ENCODE results near the gene PTPRN2. TPM values are rescaled to one million over a fixed set of nuclear protein-coding genes. Genes with fewer than 3 reads are reported as not detected.
"Not testable (repeated sequence)": the region's sequence is repeated elsewhere in the genome, so short reads cannot be mapped to it uniquely, and the experiment has no call there.

Gene PTPRN2
- total and polyA plus RNA-seq, 4 experiments from 2014 or later = 1.7 to 2.6 (median 1.9) TPM

- Histone ChIP-seq H3K27ac (ENCODE audit: low read depth, low read length) (no peak overlapping the region), H3K4me3 (ENCODE audit: low read length in 2 of 2) (no peak overlapping the region), H3K4me1 (ENCODE audit: insufficient read depth, low read length) (no peaks in the 10 kb centered on the region), H3K36me3 (ENCODE audit: insufficient read depth, low read length) (no peaks in the 10 kb centered on the region), H3K27me3 (ENCODE audit: insufficient read depth, low read length) (no peaks in the 10 kb centered on the region), H3K9me3 (ENCODE audit: control insufficient read depth in 1 of 2, low read length in 2 of 2) (no peaks in the 10 kb centered on the region)
- no peak overlapping the region for H3K4me3 Mint-ChIP-seq
- no peak for DNase-seq
- CTCF ChIA-PET (ENCODE audit: partially characterized antibody) = no interaction called here
- peaks cover 0 to 4% of the 10 kb centered on the region in 2 donors for H3K27me3 Mint-ChIP-seq
- H3K27ac Mint-ChIP-seq = no peak overlapping the region
- peaks cover 0 to 2% (median 0%) of the 10 kb centered on the region in 4 donors for H3K4me1 Mint-ChIP-seq
- H3K9me3 Mint-ChIP-seq = peaks cover 0 to 3% (median 0%) of the 10 kb centered on the region in 8 donors
- POLR2A ChIA-PET (ENCODE audit: partially characterized antibody) = no interaction called here
- no peaks in the 10 kb centered on the region for H3K36me3 Mint-ChIP-seq
- intact Hi-C loops (cut with micrococcal nuclease) = no loop called here
Measured at GRCh38 chr7:157896774-157897555, 690.7 kb downstream of the PTPRN2 start.

- H3K36me3 ChIP-seq (ENCODE audit: insufficient read depth, low read length); H3K27ac ChIP-seq (ENCODE audit: low read depth, low read length); H3K4me1 Mint-ChIP-seq; POLR2A ChIA-PET (ENCODE audit: partially characterized antibody); CTCF ChIA-PET (ENCODE audit: partially characterized antibody); H3K4me3 ChIP-seq (ENCODE audit: low read length in 2 of 2); H3K9me3 Mint-ChIP-seq; H3K4me1 ChIP-seq (ENCODE audit: insufficient read depth, low read length); DNase-seq; intact Hi-C loops (cut with micrococcal nuclease); H3K27ac Mint-ChIP-seq; H3K36me3 Mint-ChIP-seq; H3K27me3 Mint-ChIP-seq; H3K9me3 ChIP-seq (ENCODE audit: control insufficient read depth in 1 of 2, low read length in 2 of 2); H3K4me3 Mint-ChIP-seq; H3K27me3 ChIP-seq (ENCODE audit: insufficient read depth, low read length): not testable (repeated sequence)
Measured at GRCh38 chr7:157896376-157896675, 691.3 kb downstream of the PTPRN2 start.

DNA sequence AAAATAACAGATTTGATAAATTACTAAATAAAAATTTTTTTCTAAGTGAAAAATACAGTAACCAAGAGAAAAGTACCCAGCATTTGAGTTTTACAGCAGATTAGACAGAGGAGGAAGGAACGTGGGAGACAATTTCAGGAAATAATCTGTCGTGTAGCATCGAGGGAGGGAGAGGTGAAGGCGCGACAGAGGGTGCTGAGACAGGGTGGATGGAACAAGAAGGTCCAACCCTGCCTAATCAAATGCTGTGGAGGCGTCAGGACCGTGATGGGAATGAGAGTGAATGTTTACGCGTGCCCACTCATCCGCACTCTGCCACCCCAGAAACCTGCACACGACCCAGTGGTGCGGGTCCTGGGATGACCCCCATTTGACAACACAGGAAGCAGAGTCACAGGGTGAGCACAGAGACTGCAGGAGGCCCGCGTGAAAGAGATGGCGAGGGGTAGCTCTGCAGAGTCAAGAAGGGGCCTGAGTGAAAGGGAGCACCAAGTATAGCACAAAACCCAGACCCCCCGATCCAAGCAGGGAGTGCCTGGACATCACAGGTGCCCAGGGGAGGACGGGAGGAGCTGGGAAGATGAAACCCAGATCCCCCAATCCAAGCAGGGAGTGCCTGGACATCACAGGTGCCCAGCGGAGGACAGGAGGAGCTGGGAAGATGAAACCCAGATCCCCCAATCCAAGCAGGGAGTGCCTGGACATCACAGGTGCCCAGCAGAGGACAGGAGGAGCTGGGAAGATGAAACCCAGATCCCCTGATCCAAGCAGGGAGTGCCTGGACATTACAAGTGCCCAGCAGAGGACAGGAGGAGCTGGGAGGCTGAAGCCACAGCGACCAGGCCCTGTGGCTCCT lies 691.9 kb downstream of the PTPRN2 start:
- Mint-ChIP-seq H3K36me3 (no peaks in the 10 kb centered on the region), H3K27ac (no peak overlapping the region)
- POLR2A ChIA-PET (ENCODE audit: partially characterized antibody) = no interaction called here

GRCh38 chr7:157895098-157895497 lies 692.5 kb downstream of the PTPRN2 start:
- DNase-seq; H3K27me3 ChIP-seq (ENCODE audit: insufficient read depth, low read length); H3K9me3 Mint-ChIP-seq; H3K9me3 ChIP-seq (ENCODE audit: control insufficient read depth in 1 of 2, low read length in 2 of 2); H3K27me3 Mint-ChIP-seq; CTCF ChIA-PET (ENCODE audit: partially characterized antibody); H3K36me3 Mint-ChIP-seq; POLR2A ChIA-PET (ENCODE audit: partially characterized antibody); H3K27ac ChIP-seq (ENCODE audit: low read depth, low read length); H3K4me3 ChIP-seq (ENCODE audit: low read length in 2 of 2); intact Hi-C loops (cut with micrococcal nuclease); H3K27ac Mint-ChIP-seq; H3K4me3 Mint-ChIP-seq; H3K36me3 ChIP-seq (ENCODE audit: insufficient read depth, low read length): not testable (repeated sequence)
- H3K4me1 Mint-ChIP-seq = peaks cover 4 to 11% (median 8%) of the 10 kb centered on the region in 4 donors
- H3K4me1 ChIP-seq (ENCODE audit: insufficient read depth, low read length) = peaks cover 11% of the 10 kb centered on the region

More for the DNA sequence above, 691.9 kb downstream of the PTPRN2 start:
- peaks cover 0 to 3% (median 0%) of the 10 kb centered on the region in 8 donors for H3K9me3 Mint-ChIP-seq
- Histone ChIP-seq H3K4me1 (ENCODE audit: insufficient read depth, low read length) (peaks cover 9% of the 10 kb centered on the region), H3K27me3 (ENCODE audit: insufficient read depth, low read length) (no peaks in the 10 kb centered on the region), H3K9me3 (ENCODE audit: control insufficient read depth in 1 of 2, low read length in 2 of 2) (no peaks in the 10 kb centered on the region), H3K36me3 (ENCODE audit: insufficient read depth, low read length) (no peaks in the 10 kb centered on the region), H3K4me3 (ENCODE audit: low read length in 2 of 2) (no peak overlapping the region), H3K27ac (ENCODE audit: low read depth, low read length) (no peak overlapping the region)
- DNase-seq = no peak
- intact Hi-C loops (cut with micrococcal nuclease) = no loop called here
- no peak overlapping the region for H3K4me3 Mint-ChIP-seq
- peaks cover 4 to 9% (median 6%) of the 10 kb centered on the region in 4 donors for H3K4me1 Mint-ChIP-seq
- CTCF ChIA-PET (ENCODE audit: partially characterized antibody) = no interaction called here
- H3K27me3 Mint-ChIP-seq = peaks cover 0 to 4% of the 10 kb centered on the region in 2 donors

DNA sequence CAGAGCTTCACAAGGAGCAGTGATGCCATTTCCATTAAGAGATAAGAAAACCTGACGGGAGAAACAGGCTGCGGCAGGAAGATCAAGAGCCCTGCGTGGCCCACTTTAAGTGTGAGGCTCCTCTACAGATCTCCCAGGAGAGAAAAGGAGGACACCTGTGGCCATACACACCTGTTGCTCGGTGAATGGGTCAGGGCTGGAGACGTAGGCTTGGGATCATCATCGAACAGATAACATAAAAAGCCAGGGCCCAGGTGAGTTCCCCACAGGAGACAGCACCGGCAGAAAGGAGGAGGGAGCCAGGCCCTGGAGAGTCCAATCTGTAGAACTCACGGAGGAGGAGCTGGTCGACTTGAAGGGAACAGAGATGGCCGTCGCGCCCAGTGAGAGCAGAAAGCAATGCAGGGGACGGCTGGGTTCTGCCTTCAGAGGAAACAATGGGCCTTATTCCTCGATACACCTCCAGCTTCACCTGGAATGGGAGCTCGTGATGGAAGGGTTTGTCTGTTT lies 694.0 kb downstream of the PTPRN2 start:
- Histone ChIP-seq H3K36me3 (ENCODE audit: insufficient read depth, low read length) (no peaks in the 10 kb centered on the region), H3K4me1 (ENCODE audit: insufficient read depth, low read length) (peaks cover 11% of the 10 kb centered on the region), H3K27ac (ENCODE audit: low read depth, low read length) (no peak overlapping the region), H3K4me3 (ENCODE audit: low read length in 2 of 2) (no peak overlapping the region), H3K27me3 (ENCODE audit: insufficient read depth, low read length) (no peaks in the 10 kb centered on the region), H3K9me3 (ENCODE audit: control insufficient read depth in 1 of 2, low read length in 2 of 2) (no peaks in the 10 kb centered on the region)
- Mint-ChIP-seq H3K27ac (peak overlapping the region in 2 of 7 donors; percentile 8 to 19), H3K4me1 (peaks cover 4 to 11% (median 8%) of the 10 kb centered on the region in 4 donors), H3K4me3 (no peak overlapping the region), H3K36me3 (no peaks in the 10 kb centered on the region), H3K27me3 (peaks cover 2 to 4% of the 10 kb centered on the region in 2 donors), H3K9me3 (peaks cover 0 to 5% (median 0%) of the 10 kb centered on the region in 8 donors)
- ChIA-PET CTCF (ENCODE audit: partially characterized antibody) (interaction anchor here (1.4 kb wide), 1 partner anchor 14 kb away, joined by 3 read pairs; no protein-coding TSS in a partner anchor), POLR2A (ENCODE audit: partially characterized antibody) (no interaction called here)
- intact Hi-C loops (cut with micrococcal nuclease) = no loop called here
- no peak for DNase-seq

DNA sequence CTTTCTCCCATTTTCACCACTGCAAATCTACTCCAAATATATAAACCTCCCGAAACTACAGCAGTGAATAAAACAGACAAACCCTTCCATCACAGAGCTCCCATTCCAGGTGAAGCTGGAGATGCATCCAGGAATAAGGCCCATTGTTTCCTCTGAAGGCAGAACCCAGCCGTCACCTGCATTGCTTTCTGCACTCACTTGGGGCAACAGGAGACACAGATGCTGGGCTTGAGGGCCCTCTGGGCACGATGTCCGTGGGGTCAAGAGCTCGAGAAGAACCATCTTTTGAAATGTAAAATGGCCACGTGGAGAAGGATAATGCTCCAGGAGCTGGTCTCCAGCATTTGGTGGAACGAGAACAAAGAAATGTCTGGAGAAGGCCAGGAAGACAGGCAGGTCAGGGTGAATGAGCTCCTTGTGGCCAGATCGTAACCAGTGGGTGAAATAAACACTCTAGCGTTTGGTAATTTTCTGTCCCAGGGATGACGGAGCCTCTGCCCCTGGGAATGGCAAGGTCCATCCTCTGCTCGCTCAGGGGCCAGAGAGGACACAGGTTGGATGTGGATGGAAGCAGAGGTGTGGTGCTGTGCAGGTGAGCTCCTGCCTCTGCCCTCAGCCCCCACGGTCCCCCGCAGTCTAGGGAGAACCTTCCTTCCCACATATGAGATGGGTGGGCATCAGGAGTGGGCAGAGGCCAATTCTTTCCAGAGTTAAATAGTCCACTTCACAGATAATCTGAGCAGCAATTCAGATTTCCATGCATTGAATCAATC lies 694.7 kb downstream of the PTPRN2 start:
- Mint-ChIP-seq H3K9me3 (peaks cover 0 to 5% (median 0%) of the 10 kb centered on the region in 8 donors), H3K4me1 (peaks cover 4 to 11% (median 8%) of the 10 kb centered on the region in 4 donors), H3K36me3 (no peaks in the 10 kb centered on the region), H3K27ac (no peak overlapping the region), H3K27me3 (peaks cover 2 to 4% of the 10 kb centered on the region in 2 donors), H3K4me3 (no peak overlapping the region)
- Histone ChIP-seq H3K4me3 (ENCODE audit: low read length in 2 of 2) (no peak overlapping the region), H3K36me3 (ENCODE audit: insufficient read depth, low read length) (no peaks in the 10 kb centered on the region), H3K27ac (ENCODE audit: low read depth, low read length) (no peak overlapping the region), H3K9me3 (ENCODE audit: control insufficient read depth in 1 of 2, low read length in 2 of 2) (no peaks in the 10 kb centered on the region), H3K4me1 (ENCODE audit: insufficient read depth, low read length) (peaks cover 11% of the 10 kb centered on the region), H3K27me3 (ENCODE audit: insufficient read depth, low read length) (no peaks in the 10 kb centered on the region)
- intact Hi-C loops (cut with micrococcal nuclease) = no loop called here
- POLR2A ChIA-PET (ENCODE audit: partially characterized antibody) = no interaction called here
- no peak for DNase-seq
- CTCF ChIA-PET (ENCODE audit: partially characterized antibody) = interaction anchor here (1.4 kb wide), 1 partner anchor 13 kb away, joined by 3 read pairs; no protein-coding TSS in a partner anchor

All from CD4-positive, alpha-beta memory T cell (primary cell).